Prostate gland (tissue), 2 donors: ENCODE results near the gene GRAMD2A. TPM values are rescaled to one million over a fixed set of nuclear protein-coding genes. Genes with fewer than 3 reads are reported as not detected.

Experiments
- DNase-seq: peaks from one replicate; pipeline ENCODE4 v3.0.0-alpha.2; 2019; ENCODE audit warnings: low spot score
- H3K27ac ChIP-seq, 2 donors: fragments of 200-600 bp; sonication (generic); 2 replicates each; pipeline ENCODE4 v1.5.1; 2017 to 2019
- H3K27me3 ChIP-seq: fragments of 200-600 bp; sonication (generic); replicated peaks from 2 replicates; pipeline ENCODE4 v1.5.1; 2019; ENCODE audit not compliant: insufficient read depth
- H3K36me3 ChIP-seq, 2 donors: fragments of 200-600 bp; sonication (generic); 1 replicate in 1 of 2; 2 replicates in 1 of 2; pipeline versions ENCODE4 v1.5.1 to v1.8.1; 2017 to 2019
- H3K4me1 ChIP-seq: fragments of 200-600 bp; sonication (generic); replicated peaks from 2 replicates; pipeline ENCODE4 v1.5.1; 2019
- H3K4me3 ChIP-seq, 2 donors: fragments of 200-600 bp; sonication (generic); 2 replicates each; pipeline ENCODE4 v1.5.1; 2017 to 2019
- H3K9me3 ChIP-seq: fragments of 200-600 bp; sonication (generic); 2 replicates; pipeline ENCODE4 v1.5.1; 2017
- CTCF ChIP-seq, 4 experiments: fragments of 200-600 bp in 2 of 4; fragments of 450-650 bp in 2 of 4; sonication (generic) in 2 of 4; IDR thresholded peaks; 1 replicate in 3 of 4; 2 replicates in 1 of 4; pipeline ENCODE4 v1.5.1; 2016 to 2019; ENCODE audit warnings: antibody characterized with exemption in 4 of 4, mild to moderate bottlenecking in 2 of 4, moderate library complexity in 2 of 4
- POLR2A ChIP-seq: fragments of 450-650 bp; IDR thresholded peaks from one replicate; pipeline ENCODE4 v1.6.1; 2016; ENCODE audit warnings: antibody characterized with exemption, mild to moderate bottlenecking
- POLR2AphosphoS5 ChIP-seq: sonication (generic); formaldehyde crosslinking; IDR thresholded peaks from one replicate; pipeline ENCODE4 v1.6.1; 2017; ENCODE audit warnings: antibody characterized with exemption
- WGBS: methylation state at CpG from one replicate; pipeline ENCODE4 v1.1.5; 2018; 5-methylcytosine and 5-hydroxymethylcytosine counted together
- intact Hi-C: fragments of 100-400 bp; cut with DNase I; formaldehyde crosslinking; loops from one replicate; pipeline ENCODE4 v1.14.2; 2022
- total RNA-seq, 2 donors: library from RNA; depleted of rRNA; stranded (reverse); fragments of >200 nt; gene quantifications; one replicate each; pipeline ENCODE4 v1.1.0, GENCODE V29; 2016

GRAMD2A gene
- total RNA-seq, 2 donors from 2014 or later = 4.3 to 6.4 TPM

GRCh38 chr15:72180761-72181324 is 16.7 kb downstream of the GRAMD2A start:
- no peaks in the 10 kb centered on the region for H3K9me3 ChIP-seq
- no peak for DNase-seq
- H3K27ac ChIP-seq = no peak overlapping the region
- H3K4me3 ChIP-seq = no peak overlapping the region
- 92% methylated on average over 5 of the region's 5 CpGs for WGBS
- intact Hi-C loops = no loop called here
- H3K4me1 ChIP-seq = no peaks in the 10 kb centered on the region
- TF ChIP-seq POLR2AphosphoS5 = no peak
- TF ChIP-seq POLR2A = no peak
- TF ChIP-seq CTCF (IDR thresholded peaks at IDR 0.05) = no peak
- H3K36me3 ChIP-seq = no peaks in the 10 kb centered on the region
- no peaks in the 10 kb centered on the region for H3K27me3 ChIP-seq

GRCh38 chr15:72179950-72180581 is 17.5 kb downstream of the GRAMD2A start:
- Histone ChIP-seq H3K36me3 (no peaks in the 10 kb centered on the region), H3K9me3 (no peaks in the 10 kb centered on the region), H3K27ac (no peak overlapping the region), H3K4me3 (no peak overlapping the region), H3K4me1 (peaks cover 4% of the 10 kb centered on the region), H3K27me3 (no peaks in the 10 kb centered on the region)
- 33% methylated on average over 16 of the region's 16 CpGs for WGBS
- TF ChIP-seq POLR2AphosphoS5 (peak; percentile 12), CTCF (IDR thresholded peaks at IDR 0.05) (no peak), POLR2A (no peak)
- DNase-seq = no peak
- intact Hi-C loops = no loop called here

GRCh38 chr15:72178976-72179585 is 18.5 kb downstream of the GRAMD2A start:
- no peaks in the 10 kb centered on the region for H3K27me3 ChIP-seq
- H3K4me3 ChIP-seq = no peak overlapping the region
- no peak overlapping the region for H3K27ac ChIP-seq
- TF ChIP-seq CTCF (IDR thresholded peaks at IDR 0.05) (no peak), POLR2AphosphoS5 (no peak), POLR2A (no peak)
- intact Hi-C loops = no loop called here
- H3K9me3 ChIP-seq = no peaks in the 10 kb centered on the region
- H3K4me1 ChIP-seq = peaks cover 4% of the 10 kb centered on the region
- WGBS = 93% methylated on average over 13 of the region's 13 CpGs
- no peaks in the 10 kb centered on the region for H3K36me3 ChIP-seq
- DNase-seq = no peak

- WGBS = 87% methylated on average over 3 of the region's 3 CpGs
These were observed 20.8 kb downstream of the GRAMD2A start for GRCh38 chr15:72176743-72177142.

More at GRCh38 chr15:72176743-72177142, 20.8 kb downstream of the GRAMD2A start:
- intact Hi-C loops = no loop called here
- H3K4me3 ChIP-seq = no peak overlapping the region
- DNase-seq = no peak
- H3K27ac ChIP-seq = no peak overlapping the region
- H3K4me1 ChIP-seq = peaks cover 4% of the 10 kb centered on the region
- TF ChIP-seq POLR2AphosphoS5 (no peak), POLR2A (no peak), CTCF (IDR thresholded peaks at IDR 0.05) (no peak)
- no peaks in the 10 kb centered on the region for H3K9me3 ChIP-seq
- no peaks in the 10 kb centered on the region for H3K27me3 ChIP-seq
- no peaks in the 10 kb centered on the region for H3K36me3 ChIP-seq
